Skeletal muscle satellite cell (primary cell): Measurements from ENCODE around the gene CCDC141. TPM values are rescaled to one million over a fixed set of nuclear protein-coding genes. Genes with fewer than 3 reads are reported as not detected.
"Not testable (repeated sequence)": the region's sequence is repeated elsewhere in the genome, so short reads cannot be mapped to it uniquely, and the experiment has no call there.

Experiments used
- H3K27me3 ChIP-seq: 2 replicates; pipeline ENCODE4 v1.7.0; 2013; ENCODE audit warnings: low read length; ENCODE audit not compliant: control insufficient read depth, insufficient read depth
- H3K36me3 ChIP-seq: 2 replicates; pipeline ENCODE4 v1.7.0; 2013; ENCODE audit warnings: mild to moderate bottlenecking, control low read depth, low read length; ENCODE audit not compliant: insufficient read depth
- H3K4me1 ChIP-seq: 2 replicates; pipeline ENCODE4 v1.7.0; 2013; ENCODE audit warnings: low read length; ENCODE audit not compliant: control insufficient read depth, insufficient read depth
- H3K4me2 ChIP-seq: 2 replicates; pipeline ENCODE4 v1.7.0; 2013; ENCODE audit warnings: mild to moderate bottlenecking, low read length
- H3K4me3 ChIP-seq: 2 replicates; pipeline ENCODE4 v1.7.0; 2013; ENCODE audit warnings: low read length
- H3K9ac ChIP-seq: 2 replicates; pipeline ENCODE4 v1.7.0; 2013; ENCODE audit warnings: mild to moderate bottlenecking, low read depth, low read length, moderate library complexity
- H3K9me3 ChIP-seq: replicated peaks from 2 replicates; pipeline ENCODE4 v1.7.0; 2013; ENCODE audit warnings: mild to moderate bottlenecking, control low read depth, low read length
- total RNA-seq: library from RNA; depleted of rRNA; stranded (reverse); fragments of >200 nt; gene quantifications from 2 replicates; pipeline ENCODE4 v1.2.3, GENCODE V29; 2012; rRNA removed

CCDC141 gene, protein sequence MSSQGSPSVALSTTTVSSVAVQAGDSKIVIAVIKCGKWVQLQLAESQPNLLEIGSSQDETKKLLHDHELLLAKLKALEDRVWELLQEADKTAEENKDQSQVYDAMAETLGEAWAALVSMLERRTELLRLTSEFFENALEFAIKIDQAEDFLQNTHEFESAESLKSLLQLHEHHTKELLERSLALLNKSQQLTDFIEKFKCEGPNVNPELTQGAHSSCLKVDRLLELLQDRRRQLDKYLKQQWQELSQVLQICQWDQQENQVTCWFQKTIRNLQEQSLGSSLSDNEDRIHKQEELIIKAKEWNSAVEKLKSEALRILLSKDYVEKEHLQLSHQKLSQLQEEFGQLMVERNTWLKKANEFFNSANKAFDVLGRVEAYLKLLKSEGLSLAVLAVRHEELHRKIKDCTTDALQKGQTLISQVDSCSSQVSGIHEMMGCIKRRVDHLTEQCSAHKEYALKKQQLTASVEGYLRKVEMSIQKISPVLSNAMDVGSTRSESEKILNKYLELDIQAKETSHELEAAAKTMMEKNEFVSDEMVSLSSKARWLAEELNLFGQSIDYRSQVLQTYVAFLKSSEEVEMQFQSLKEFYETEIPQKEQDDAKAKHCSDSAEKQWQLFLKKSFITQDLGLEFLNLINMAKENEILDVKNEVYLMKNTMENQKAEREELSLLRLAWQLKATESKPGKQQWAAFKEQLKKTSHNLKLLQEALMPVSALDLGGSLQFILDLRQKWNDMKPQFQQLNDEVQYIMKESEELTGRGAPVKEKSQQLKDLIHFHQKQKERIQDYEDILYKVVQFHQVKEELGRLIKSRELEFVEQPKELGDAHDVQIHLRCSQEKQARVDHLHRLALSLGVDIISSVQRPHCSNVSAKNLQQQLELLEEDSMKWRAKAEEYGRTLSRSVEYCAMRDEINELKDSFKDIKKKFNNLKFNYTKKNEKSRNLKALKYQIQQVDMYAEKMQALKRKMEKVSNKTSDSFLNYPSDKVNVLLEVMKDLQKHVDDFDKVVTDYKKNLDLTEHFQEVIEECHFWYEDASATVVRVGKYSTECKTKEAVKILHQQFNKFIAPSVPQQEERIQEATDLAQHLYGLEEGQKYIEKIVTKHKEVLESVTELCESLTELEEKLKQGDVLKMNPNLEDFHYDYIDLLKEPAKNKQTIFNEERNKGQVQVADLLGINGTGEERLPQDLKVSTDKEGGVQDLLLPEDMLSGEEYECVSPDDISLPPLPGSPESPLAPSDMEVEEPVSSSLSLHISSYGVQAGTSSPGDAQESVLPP (N-terminal part only)
- under 0.01 and 1.7 TPM in 2 replicates for total RNA-seq

DNA sequence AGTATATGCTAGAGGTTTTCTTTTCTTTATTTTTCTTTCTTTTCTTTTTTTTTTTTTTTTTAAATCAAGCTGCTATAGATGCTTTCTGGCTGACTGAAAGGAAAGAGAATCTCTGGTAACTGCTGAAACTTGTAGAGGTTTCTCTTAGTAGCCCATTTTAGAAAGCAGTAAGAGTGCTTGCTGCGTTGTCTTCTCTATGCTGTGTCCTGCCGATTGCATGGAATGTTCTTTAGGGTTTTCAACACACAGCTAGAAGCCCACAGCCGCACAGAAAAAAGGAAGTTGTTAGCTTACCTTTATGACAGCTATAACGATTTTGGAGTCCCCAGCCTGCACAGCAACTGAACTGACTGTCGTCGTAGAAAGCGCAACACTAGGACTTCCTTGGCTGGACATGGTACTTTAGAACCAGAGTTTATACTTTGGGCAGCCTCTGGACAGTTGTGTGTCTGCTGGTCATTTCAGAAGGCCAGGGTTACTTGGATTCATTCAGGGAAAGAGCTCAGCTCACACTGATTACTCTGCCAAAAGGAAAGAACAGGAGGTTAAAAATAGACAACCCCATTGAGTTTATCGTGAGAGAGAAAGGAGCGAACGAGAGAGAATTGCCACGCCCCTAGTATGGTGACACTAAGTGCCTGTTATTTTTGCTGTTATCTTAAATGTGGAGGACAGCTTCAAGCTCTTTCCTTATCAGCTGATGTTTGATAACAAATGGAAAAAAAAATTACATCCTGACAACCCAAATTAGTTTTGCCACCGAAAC, at the start of gene CCDC141:
Gene CCDC141 (minus strand): TSS at position 592 of the 766 bp plus-strand sequence. CDS start 196 bp downstream, at position 396.
- Histone ChIP-seq H3K4me3 (peak within 1 kb of the TSS; percentile 43), H3K36me3 (no peaks in the 10 kb centered on the region), H3K9me3 (no peaks in the 10 kb centered on the region), H3K27me3 (no peaks in the 10 kb centered on the region), H3K4me1 (peaks cover 21% of the 10 kb centered on the region), H3K4me2 (peak within 1 kb of the TSS; percentile 76), H3K9ac (peak within 1 kb of the TSS; percentile 27)

DNA sequence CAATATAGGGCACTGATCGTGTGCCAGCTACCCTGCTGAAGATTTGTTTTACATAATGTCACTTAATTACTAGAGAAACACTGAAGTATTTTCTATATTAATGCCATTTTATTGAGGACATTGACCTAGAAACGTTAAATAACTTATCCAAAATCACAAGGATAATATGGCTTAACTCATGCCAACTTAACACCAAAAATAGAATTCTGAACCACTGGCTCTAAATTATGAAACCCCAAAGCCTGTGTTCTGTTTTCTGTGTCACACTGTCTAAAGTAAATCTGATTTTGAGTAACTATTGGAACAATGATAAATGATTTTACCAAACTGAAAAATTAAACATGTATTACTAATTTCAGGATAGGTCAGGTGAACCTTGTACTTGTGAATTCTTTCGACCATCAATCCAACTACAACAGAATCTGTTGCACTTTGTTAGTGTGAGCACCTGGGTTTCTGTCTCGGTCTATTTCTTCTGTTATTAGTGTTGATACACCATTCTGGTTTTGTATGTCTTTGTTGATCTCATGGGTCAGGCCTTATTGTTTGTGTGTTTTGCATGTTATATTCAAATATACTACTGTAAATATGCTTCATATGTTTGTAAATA, 48.2 kb upstream of the CCDC141 start:
- no peaks in the 10 kb centered on the region for H3K4me1 ChIP-seq
- no peak overlapping the region for H3K9ac ChIP-seq
- no peak overlapping the region for H3K4me2 ChIP-seq
- H3K9me3 ChIP-seq, result no peaks in the 10 kb centered on the region
- H3K4me3 ChIP-seq, result no peak overlapping the region
- no peaks in the 10 kb centered on the region for H3K27me3 ChIP-seq
- peaks cover 6% of the 10 kb centered on the region for H3K36me3 ChIP-seq

DNA sequence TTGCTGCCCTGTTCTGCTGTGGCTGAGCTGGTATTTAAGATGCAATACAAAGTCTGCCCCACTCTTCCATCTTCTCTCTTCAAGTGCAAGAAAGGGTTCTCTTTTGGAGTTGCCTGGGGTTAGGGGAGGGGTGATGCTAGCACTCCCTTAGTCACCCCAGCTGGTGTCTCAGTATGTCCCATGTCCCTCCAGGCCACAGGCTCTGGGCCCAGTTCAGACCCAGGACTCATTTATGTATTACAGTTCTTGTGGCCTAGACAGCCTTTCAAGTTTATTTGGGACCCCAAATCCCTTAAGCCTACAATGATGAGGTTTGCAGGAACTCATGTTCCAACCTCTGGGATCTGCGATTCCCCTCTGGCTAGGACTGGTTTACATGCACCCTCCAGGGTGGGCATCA, 47.2 kb upstream of the CCDC141 start:
- no peak overlapping the region for H3K4me2 ChIP-seq
- H3K9ac ChIP-seq, result no peak overlapping the region
- H3K4me1 ChIP-seq, result no peaks in the 10 kb centered on the region
- no peaks in the 10 kb centered on the region for H3K27me3 ChIP-seq
- H3K9me3 ChIP-seq, result no peaks in the 10 kb centered on the region
- peaks cover 4% of the 10 kb centered on the region for H3K36me3 ChIP-seq
- no peak overlapping the region for H3K4me3 ChIP-seq

DNA sequence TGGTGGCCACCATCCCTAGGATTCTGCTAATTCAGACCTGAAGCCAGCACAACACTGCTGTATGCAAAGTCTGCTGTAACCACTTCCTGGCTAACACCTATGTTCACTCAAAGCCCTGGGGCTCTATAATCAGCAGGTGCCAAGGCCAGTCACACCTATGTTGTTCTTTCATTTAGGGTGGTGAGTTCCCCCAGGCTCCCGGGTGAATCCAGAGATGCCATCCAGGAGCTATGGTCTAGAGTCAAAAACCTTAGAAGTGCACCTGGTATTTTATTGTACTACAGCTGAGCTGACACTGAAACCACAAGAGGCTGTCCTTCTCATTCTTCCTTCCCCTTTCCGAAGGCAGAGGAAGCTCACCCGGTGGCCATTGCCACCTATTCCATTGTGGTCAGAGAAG, 46.2 kb upstream of the CCDC141 start:
- Histone ChIP-seq H3K4me3 (no peak overlapping the region), H3K4me2 (no peak overlapping the region), H3K9me3 (no peaks in the 10 kb centered on the region), H3K27me3 (no peaks in the 10 kb centered on the region), H3K4me1 (no peaks in the 10 kb centered on the region), H3K9ac (no peak overlapping the region), H3K36me3 (no peaks in the 10 kb centered on the region)

DNA sequence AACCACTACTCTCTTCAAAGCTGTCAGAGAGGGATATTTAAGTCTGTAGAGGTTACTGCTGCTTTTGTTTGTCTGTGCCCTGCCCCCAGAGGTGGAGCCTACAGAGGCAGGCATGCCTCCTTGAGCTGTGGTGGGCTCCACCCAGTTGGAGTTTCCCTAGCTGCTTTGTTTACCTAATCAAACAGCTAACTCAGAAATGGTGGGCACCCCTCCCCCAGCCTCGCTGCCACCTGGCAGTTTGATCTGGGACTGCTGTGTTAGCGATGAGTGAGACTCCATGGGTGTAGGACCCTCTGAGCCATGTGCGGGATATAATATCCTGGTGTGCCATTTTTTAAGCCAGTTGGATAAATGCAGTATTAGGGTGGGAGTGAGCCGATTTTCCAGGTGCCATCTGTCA, 43.0 kb upstream of the CCDC141 start:
- H3K27me3 ChIP-seq, H3K4me3 ChIP-seq, H3K9me3 ChIP-seq, H3K4me2 ChIP-seq, H3K4me1 ChIP-seq, H3K36me3 ChIP-seq, H3K9ac ChIP-seq: not testable (repeated sequence)

DNA sequence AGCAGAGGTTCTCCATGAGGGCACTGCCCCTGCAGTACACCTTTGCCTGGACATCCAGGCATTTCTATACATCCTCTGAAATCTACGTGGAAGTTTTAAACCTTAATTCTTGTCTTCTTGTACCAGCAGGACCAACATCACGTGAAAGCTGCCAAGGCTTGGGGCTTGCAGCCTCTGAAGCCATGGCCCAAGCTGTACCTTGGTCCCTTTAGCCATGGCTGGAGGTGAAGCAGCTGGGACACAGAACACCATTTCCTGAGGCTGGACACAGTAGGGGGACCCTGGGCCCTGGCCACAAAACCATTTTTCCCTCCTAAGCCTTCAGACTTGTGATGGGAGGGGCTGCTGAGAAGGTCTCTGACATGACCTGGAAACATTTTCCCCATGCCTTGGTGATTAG, 32.8 kb upstream of the CCDC141 start:
- H3K4me1 ChIP-seq, result no peaks in the 10 kb centered on the region
- H3K27me3 ChIP-seq, result no peaks in the 10 kb centered on the region
- no peak overlapping the region for H3K4me2 ChIP-seq
- H3K4me3 ChIP-seq, result no peak overlapping the region
- H3K9ac ChIP-seq, result no peak overlapping the region
- no peaks in the 10 kb centered on the region for H3K9me3 ChIP-seq
- no peaks in the 10 kb centered on the region for H3K36me3 ChIP-seq

DNA sequence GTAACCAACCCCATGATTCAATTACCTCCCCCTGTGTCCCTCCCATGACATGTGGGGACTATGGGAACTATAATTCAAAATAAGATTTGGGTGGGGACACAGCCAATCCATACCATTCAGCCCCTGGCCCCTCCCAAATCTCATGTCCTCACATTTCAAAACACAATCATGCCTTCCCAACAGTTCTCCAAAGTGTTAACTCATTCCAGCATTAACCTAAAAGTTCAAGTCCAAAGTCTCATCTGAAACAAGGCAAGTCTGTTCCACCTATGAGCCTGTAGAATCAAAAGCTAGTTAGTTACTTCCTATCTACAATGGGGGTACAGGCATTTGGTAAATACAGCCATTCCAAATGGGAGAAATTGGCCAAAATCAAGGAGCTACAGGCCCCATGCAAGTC, 32.0 kb upstream of the CCDC141 start:
- Histone ChIP-seq H3K9me3 (no peaks in the 10 kb centered on the region), H3K27me3 (no peaks in the 10 kb centered on the region), H3K36me3 (no peaks in the 10 kb centered on the region), H3K9ac (no peak overlapping the region), H3K4me1 (no peaks in the 10 kb centered on the region), H3K4me3 (no peak overlapping the region), H3K4me2 (no peak overlapping the region)

DNA sequence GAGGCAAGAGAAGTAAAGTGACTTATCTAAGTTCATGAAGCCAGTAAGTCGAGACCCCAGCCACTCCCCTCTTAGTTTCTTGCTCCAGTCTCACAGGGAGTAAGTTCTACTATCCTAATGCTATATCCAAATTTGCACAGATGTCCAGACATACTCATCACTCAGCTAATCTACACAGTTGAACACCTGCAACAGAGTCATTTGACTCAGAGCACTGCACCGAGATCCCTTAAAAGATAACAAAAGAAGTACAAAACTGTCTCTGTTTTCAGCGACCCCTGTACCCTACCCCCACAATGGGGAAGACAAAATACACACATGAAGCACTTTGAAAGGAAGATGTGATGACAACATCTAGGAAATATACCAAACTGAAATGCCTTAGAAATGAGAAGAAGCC, 22.6 kb upstream of the CCDC141 start:
- H3K4me1 ChIP-seq, result no peaks in the 10 kb centered on the region
- no peak overlapping the region for H3K4me3 ChIP-seq
- no peaks in the 10 kb centered on the region for H3K36me3 ChIP-seq
- H3K27me3 ChIP-seq, result no peaks in the 10 kb centered on the region
- no peak overlapping the region for H3K4me2 ChIP-seq
- H3K9ac ChIP-seq, result no peak overlapping the region
- no peaks in the 10 kb centered on the region for H3K9me3 ChIP-seq

DNA sequence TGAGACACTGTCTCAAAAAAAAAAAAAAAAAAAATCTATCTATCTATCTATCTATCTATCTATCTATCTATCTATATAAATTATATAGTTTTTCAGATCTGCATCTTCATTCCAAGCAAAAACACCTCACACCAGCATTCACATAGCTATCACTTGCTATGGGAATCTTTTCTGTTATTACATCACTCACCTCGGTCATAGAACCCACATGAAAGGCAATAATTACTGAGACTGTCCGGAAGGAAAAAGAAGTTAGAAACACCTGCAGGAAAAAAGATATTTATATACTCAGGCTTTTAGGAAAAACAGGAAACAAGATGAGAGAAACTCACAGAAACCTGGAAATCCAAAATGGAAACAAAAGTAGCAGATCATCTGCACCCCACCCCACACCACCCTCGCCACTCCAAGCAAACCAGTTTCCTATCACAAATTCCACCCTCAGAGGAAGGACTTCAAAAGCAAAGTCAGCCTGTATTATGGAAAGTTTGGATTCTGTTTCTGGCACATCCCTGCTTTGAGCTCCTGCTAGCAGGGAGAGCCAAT, 21.9 kb upstream of the CCDC141 start:
- H3K4me3 ChIP-seq, result no peak overlapping the region
- H3K36me3 ChIP-seq, result no peaks in the 10 kb centered on the region
- H3K4me1 ChIP-seq, result no peaks in the 10 kb centered on the region
- no peak overlapping the region for H3K4me2 ChIP-seq
- no peak overlapping the region for H3K9ac ChIP-seq
- no peaks in the 10 kb centered on the region for H3K9me3 ChIP-seq
- no peaks in the 10 kb centered on the region for H3K27me3 ChIP-seq

DNA sequence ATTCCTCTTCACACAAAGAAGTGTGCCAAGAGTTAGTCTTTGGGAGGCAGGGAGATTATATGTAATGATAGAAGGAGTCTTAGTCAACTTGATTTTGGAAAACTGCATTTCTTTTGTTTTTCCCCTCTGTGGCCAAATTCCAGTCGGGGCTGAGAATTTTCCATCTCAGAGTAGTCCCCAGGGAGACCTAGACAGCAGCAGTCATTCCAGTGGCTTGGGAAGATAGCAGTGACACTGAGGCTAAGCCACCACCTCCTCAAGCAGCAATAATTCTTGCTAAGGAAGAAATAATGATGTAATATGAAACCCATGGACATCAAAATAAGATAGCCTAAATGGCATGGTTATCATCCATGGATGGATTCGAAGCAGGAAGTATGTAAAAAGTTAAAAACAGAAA, 21.0 kb upstream of the CCDC141 start:
- no peaks in the 10 kb centered on the region for H3K27me3 ChIP-seq
- H3K4me2 ChIP-seq, result no peak overlapping the region
- H3K36me3 ChIP-seq, result no peaks in the 10 kb centered on the region
- H3K9me3 ChIP-seq, result no peaks in the 10 kb centered on the region
- no peak overlapping the region for H3K9ac ChIP-seq
- H3K4me3 ChIP-seq, result no peak overlapping the region
- no peaks in the 10 kb centered on the region for H3K4me1 ChIP-seq
